ENCODE data around the gene CNTRL. TPM values are rescaled to one million over a fixed set of nuclear protein-coding genes. Genes with fewer than 3 reads are reported as not detected.
"Not testable (repeated sequence)": the region's sequence is repeated elsewhere in the genome, so short reads cannot be mapped to it uniquely, and the experiment has no call there.

Gene CNTRL
- total RNA-seq, 1 experiment from 2014 or later, result 40.6 TPM

- no peaks in the 10 kb centered on the region for H3K36me3 ChIP-seq
- peak in 1 of 2 experiments; percentile 24 for DNase-seq
- H3K27me3 ChIP-seq, result no peaks in the 10 kb centered on the region
These were observed 19.1 kb upstream of the CNTRL start for GRCh38 chr9:121055642-121056143.

GRCh38 chr9:121057821-121058220, 16.9 kb upstream of the CNTRL start:
- Histone ChIP-seq H3K27ac (no peak overlapping the region), H3K36me3 (no peaks in the 10 kb centered on the region), H3K4me1 (no peaks in the 10 kb centered on the region), H3K27me3 (no peaks in the 10 kb centered on the region), H3K9me3 (replicated peaks) (peaks cover 4% of the 10 kb centered on the region; the same call in 1 of the 2 replicates), H3K4me3 (no peak overlapping the region)
- DNase-seq, result no peak

More at GRCh38 chr9:121055642-121056143, 19.1 kb upstream of the CNTRL start:
- Histone ChIP-seq H3K27ac (no peak overlapping the region), H3K9me3 (replicated peaks) (peaks cover 4% of the 10 kb centered on the region; the same call in 1 of the 2 replicates), H3K4me3 (no peak overlapping the region), H3K4me1 (no peaks in the 10 kb centered on the region)

GRCh38 chr9:121059513-121059912, 15.2 kb upstream of the CNTRL start:
- H3K4me1 ChIP-seq, result no peaks in the 10 kb centered on the region
- no peak overlapping the region for H3K4me3 ChIP-seq
- no peak overlapping the region for H3K27ac ChIP-seq
- peaks cover 4% of the 10 kb centered on the region; the same call in 1 of the 2 replicates for H3K9me3 ChIP-seq (replicated peaks)
- no peak for DNase-seq
- no peaks in the 10 kb centered on the region for H3K27me3 ChIP-seq
- H3K36me3 ChIP-seq, result no peaks in the 10 kb centered on the region

DNA sequence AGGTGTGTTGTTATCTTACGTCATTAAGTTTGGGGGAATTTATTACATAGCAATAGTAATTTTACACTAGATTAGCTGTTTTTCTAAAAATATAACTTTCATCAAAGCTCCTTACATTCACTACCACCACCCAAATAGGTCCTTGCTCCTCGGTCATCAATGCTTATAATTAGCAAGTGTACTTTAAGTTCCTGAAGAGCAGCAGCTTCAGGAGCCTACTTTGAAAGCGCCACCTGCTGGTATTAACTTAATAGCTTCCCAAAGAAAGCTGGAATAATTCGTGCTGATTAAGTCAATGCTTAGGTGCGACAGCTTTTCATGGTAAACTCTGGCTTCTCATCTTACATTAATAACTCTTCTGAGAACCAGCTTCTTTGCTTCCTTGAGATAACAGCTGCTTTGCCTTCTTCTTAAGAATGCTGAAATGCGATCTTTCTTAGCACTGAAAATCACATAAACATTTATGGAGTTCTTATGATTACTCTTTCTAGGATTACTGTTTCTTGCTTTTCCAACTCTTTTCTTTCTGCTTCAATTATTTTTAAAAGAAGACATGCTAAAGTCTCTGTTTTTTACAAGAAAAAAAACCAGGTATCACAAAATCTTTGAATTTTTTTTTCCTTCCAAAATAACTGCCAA, 14.6 kb upstream of the CNTRL start:
- Histone ChIP-seq H3K9me3 (replicated peaks) (peaks cover 4% of the 10 kb centered on the region; the same call in 1 of the 2 replicates), H3K4me3 (no peak overlapping the region), H3K27me3 (no peaks in the 10 kb centered on the region), H3K4me1 (no peaks in the 10 kb centered on the region), H3K36me3 (no peaks in the 10 kb centered on the region), H3K27ac (no peak overlapping the region)
- peak; percentile 53 to 84 for DNase-seq

DNA sequence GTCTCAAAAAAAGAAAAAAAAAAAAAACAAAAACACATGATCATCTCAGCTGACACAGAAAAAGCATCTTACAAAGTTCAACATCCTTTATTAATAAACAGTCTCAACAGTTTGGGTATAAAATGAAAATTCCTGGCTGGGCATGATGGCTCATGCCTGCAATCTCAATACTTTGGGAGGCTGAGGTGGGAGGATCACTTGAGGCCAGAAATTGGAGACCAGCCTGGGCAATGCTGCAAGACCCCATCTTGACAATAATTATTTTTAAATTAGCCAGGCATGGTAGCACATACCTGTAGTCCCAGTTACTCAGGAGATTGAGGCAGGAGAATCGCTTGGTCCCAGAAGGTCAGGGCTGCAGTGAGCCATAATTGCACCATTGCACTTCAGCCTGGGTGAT, 7.9 kb upstream of the CNTRL start:
- H3K27ac ChIP-seq, result no peak overlapping the region
- no peak for DNase-seq
- no peaks in the 10 kb centered on the region for H3K36me3 ChIP-seq
- H3K4me3 ChIP-seq, result no peak overlapping the region
- H3K27me3 ChIP-seq, result no peaks in the 10 kb centered on the region
- H3K4me1 ChIP-seq, result no peaks in the 10 kb centered on the region
- peaks cover 4% of the 10 kb centered on the region; the same call in 1 of the 2 replicates for H3K9me3 ChIP-seq (replicated peaks)

DNA sequence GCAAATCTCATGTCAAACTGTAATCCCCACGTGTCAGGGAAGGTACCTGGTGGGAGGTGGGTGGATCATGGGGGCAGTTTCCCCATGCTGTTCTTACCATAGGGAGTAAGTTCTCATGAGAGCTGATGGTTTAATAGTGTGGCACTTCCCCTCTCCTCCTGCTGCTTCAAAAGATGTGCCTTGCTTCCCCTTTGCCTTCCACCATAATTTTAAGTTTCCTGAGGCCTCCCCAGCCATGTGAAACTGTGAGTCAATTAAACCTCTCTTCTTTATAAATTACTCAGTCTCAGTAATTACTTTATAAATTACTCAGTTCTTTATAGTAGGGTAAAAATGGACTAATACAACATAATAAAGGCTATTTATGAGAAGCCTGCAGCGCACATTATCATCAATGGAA, 7.1 kb upstream of the CNTRL start:
- DNase-seq, result no peak
- Histone ChIP-seq H3K27me3 (no peaks in the 10 kb centered on the region), H3K27ac (no peak overlapping the region), H3K36me3 (no peaks in the 10 kb centered on the region), H3K4me1 (no peaks in the 10 kb centered on the region), H3K9me3 (replicated peaks) (peaks cover 4% of the 10 kb centered on the region; the same call in 1 of the 2 replicates), H3K4me3 (no peak overlapping the region)

- H3K4me3 ChIP-seq, result no peak overlapping the region
- H3K9me3 ChIP-seq (replicated peaks), result peaks cover 4% of the 10 kb centered on the region; the same call in 1 of the 2 replicates
These were observed 5.4 kb upstream of the CNTRL start for GRCh38 chr9:121069396-121069795.

GRCh38 chr9:121071370-121071755, 3.4 kb upstream of the CNTRL start:
- no peak overlapping the region for H3K4me3 ChIP-seq
- no peaks in the 10 kb centered on the region for H3K27me3 ChIP-seq
- no peaks in the 10 kb centered on the region for H3K36me3 ChIP-seq
- H3K27ac ChIP-seq, result no peak overlapping the region
- H3K9me3 ChIP-seq (replicated peaks), result peaks cover 4% of the 10 kb centered on the region; the same call in 1 of the 2 replicates
- H3K4me1 ChIP-seq, result peaks cover 4% of the 10 kb centered on the region
- no peak for DNase-seq

More at GRCh38 chr9:121069396-121069795, 5.4 kb upstream of the CNTRL start:
- peaks cover 4% of the 10 kb centered on the region for H3K4me1 ChIP-seq
- H3K36me3 ChIP-seq, result no peaks in the 10 kb centered on the region
- H3K27ac ChIP-seq, result no peak overlapping the region
- no peaks in the 10 kb centered on the region for H3K27me3 ChIP-seq
- DNase-seq, result no peak

- Histone ChIP-seq H3K27me3 (no peaks in the 10 kb centered on the region), H3K4me3 (no peak overlapping the region), H3K9me3 (replicated peaks) (peaks cover 4% of the 10 kb centered on the region; the same call in 1 of the 2 replicates), H3K36me3 (no peaks in the 10 kb centered on the region), H3K27ac (no peak overlapping the region), H3K4me1 (peaks cover 4% of the 10 kb centered on the region)
- DNase-seq, result no peak
These were observed 2.9 kb upstream of the CNTRL start for GRCh38 chr9:121071756-121072421.

GRCh38 chr9:121073038-121073437, 1.7 kb upstream of the CNTRL start:
- Histone ChIP-seq H3K4me3 (no peak overlapping the region), H3K27ac (no peak overlapping the region), H3K9me3 (replicated peaks) (peaks cover 4% of the 10 kb centered on the region; the same call in 1 of the 2 replicates), H3K36me3 (no peaks in the 10 kb centered on the region), H3K4me1 (peaks cover 4% of the 10 kb centered on the region), H3K27me3 (no peaks in the 10 kb centered on the region)
- no peak for DNase-seq

- Histone ChIP-seq H3K9me3 (replicated peaks) (no peaks in the 10 kb centered on the region), H3K4me3 (peak overlapping the region; percentile 95), H3K4me1 (peaks cover 4% of the 10 kb centered on the region), H3K27me3 (no peaks in the 10 kb centered on the region), H3K36me3 (no peaks in the 10 kb centered on the region), H3K27ac (peak overlapping the region; percentile 98)
- no peak for DNase-seq
These were observed 689 bp downstream of the CNTRL start for GRCh38 chr9:121075251-121076036.

DNA sequence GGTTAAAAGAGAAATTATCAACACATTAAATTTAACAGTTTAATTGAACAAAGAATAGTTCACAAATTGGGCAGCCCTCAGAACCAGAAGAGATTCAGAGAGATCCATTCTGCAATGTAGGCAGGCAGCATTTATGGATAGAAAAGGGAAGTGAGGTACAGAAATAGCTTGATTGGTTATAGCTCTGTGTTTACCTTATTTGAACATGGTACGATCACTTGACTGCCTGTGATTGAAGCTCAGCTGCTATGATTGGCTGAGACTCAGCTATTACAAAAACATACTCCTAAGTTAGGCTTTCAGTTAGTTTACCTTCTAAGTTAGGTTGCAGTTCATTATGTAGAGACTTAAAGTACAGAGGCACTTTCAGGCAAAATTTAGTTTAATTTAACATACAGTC, 7.3 kb downstream of the CNTRL start:
- Histone ChIP-seq H3K27ac (no peak overlapping the region), H3K27me3 (no peaks in the 10 kb centered on the region), H3K36me3 (peaks cover 8% of the 10 kb centered on the region; the same call in 1 of the 2 replicates), H3K9me3 (replicated peaks) (no peaks in the 10 kb centered on the region), H3K4me1 (no peaks in the 10 kb centered on the region), H3K4me3 (no peak overlapping the region)
- no peak for DNase-seq

DNA sequence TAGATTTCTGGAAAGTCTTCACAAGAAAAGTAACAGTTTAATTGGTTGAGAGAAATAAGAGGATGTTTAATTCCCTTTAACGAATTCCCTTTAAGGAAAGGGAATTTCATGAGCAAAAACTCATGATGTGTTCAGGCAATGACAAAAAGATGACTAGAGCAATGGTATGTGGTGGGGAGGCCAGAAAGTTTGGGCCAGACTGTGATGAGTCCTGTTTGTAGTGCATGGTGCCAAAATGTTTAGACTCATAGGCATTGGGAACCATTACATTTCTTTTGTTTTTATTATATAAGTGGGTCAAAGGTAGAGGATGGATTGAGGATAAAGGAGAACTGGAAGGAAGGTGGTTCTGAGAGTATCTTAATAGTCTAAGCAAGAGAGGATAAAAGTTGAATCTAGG, 10.9 kb downstream of the CNTRL start:
- no peaks in the 10 kb centered on the region for H3K27me3 ChIP-seq
- peaks cover 16% of the 10 kb centered on the region for H3K36me3 ChIP-seq
- DNase-seq, result no peak
- no peaks in the 10 kb centered on the region for H3K4me1 ChIP-seq
- H3K9me3 ChIP-seq (replicated peaks), result no peaks in the 10 kb centered on the region
- H3K4me3 ChIP-seq, result no peak overlapping the region
- H3K27ac ChIP-seq, result no peak overlapping the region

DNA sequence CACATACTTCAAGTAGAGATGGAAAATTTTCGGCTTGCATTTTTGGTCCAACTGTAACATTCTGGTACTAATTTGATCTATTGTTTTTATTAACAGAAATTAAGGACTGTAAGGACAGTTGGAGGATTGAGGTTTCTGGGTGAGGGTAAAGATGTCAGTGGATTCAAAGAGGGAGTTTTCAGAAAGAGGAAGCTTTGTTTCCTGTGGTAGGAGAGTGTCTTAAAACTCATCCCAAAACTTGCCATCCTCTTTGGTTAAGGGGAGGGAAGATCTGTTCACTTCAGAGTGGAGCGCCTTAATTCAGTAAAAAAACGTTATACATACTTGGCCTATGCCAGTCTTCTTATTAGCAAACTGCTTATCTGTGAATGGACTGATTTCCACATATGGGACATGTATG, 13.8 kb downstream of the CNTRL start:
- no peaks in the 10 kb centered on the region for H3K4me1 ChIP-seq
- H3K36me3 ChIP-seq, result peaks cover 18% of the 10 kb centered on the region
- H3K9me3 ChIP-seq (replicated peaks), result no peaks in the 10 kb centered on the region
- no peak for DNase-seq
- H3K27me3 ChIP-seq, result no peaks in the 10 kb centered on the region
- no peak overlapping the region for H3K4me3 ChIP-seq
- H3K27ac ChIP-seq, result no peak overlapping the region

- H3K9me3 ChIP-seq (replicated peaks); H3K4me3 ChIP-seq; H3K4me1 ChIP-seq; DNase-seq; H3K27me3 ChIP-seq; H3K27ac ChIP-seq: not testable (repeated sequence)
- peaks cover 26% of the 10 kb centered on the region for H3K36me3 ChIP-seq
These were observed 16.0 kb downstream of the CNTRL start for GRCh38 chr9:121090743-121091142.
